Measurements from ENCODE around the gene KPNA6. TPM values are rescaled to one million over a fixed set of nuclear protein-coding genes. Genes with fewer than 3 reads are reported as not detected.

The KPNA6 gene
- total RNA-seq, 1 donor = 96.7 TPM

DNA sequence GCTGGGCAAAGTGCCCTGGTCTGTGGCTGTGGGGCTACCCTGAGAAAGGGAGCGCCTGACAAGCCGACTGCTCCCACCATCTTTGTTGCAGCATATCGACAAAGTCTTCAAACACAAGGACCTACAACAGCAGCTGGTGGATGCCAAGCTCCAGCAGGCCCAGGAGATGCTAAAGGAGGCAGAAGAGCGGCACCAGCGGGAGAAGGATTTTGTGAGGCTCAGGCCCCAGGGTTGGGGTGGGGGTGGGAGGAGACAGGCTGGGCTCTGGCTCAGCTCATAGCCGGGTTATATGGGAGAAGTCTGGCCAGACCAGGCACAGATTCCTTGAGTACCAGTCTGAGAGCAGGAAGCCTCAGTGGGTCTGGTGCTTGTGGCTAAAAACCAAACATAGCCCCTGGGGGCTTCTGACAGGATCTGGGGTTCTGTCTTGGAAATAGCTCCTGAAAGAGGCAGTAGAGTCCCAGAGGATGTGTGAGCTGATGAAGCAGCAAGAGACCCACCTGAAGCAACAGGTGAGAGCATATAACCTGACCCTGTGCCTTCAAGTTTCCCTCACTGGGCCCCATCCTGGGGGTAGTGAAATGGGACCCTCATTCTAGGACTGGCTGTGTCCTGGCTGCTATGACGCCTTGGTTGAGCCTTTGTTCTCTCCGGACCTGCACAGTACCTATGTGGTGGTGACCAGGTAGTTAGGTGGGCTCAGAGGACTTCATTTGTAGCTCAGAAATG, 84.5 kb downstream of the KPNA6 start:
- TF ChIP-seq, protein P1, sequence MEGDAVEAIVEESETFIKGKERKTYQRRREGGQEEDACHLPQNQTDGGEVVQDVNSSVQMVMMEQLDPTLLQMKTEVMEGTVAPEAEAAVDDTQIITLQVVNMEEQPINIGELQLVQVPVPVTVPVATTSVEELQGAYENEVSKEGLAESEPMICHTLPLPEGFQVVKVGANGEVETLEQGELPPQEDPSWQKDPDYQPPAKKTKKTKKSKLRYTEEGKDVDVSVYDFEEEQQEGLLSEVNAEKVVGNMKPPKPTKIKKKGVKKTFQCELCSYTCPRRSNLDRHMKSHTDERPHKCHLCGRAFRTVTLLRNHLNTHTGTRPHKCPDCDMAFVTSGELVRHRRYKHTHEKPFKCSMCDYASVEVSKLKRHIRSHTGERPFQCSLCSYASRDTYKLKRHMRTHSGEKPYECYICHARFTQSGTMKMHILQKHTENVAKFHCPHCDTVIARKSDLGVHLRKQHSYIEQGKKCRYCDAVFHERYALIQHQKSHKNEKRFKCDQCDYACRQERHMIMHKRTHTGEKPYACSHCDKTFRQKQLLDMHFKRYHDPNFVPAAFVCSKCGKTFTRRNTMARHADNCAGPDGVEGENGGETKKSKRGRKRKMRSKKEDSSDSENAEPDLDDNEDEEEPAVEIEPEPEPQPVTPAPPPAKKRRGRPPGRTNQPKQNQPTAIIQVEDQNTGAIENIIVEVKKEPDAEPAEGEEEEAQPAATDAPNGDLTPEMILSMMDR (IDR thresholded peaks at IDR 0.05; ENCODE audit: insufficient read depth, low read depth, low read length) = no peak
- no peak for DNase-seq (ENCODE audit: low read depth)
- H3K4me3 ChIP-seq (ENCODE audit: low read depth, low read length) = no peak overlapping the region

DNA sequence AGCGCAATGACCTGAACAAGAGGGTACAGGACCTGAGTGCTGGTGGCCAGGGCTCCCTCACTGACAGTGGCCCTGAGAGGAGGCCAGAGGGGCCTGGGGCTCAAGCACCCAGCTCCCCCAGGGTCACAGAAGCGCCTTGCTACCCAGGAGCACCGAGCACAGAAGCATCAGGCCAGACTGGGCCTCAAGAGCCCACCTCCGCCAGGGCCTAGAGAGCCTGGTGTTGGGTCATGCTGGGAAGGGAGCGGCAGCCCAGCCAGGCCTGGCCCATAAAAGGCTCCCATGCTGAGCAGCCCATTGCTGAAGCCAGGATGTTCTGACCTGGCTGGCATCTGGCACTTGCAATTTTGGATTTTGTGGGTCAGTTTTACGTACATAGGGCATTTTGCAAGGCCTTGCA, 87.1 kb downstream of the KPNA6 start:
- DNase-seq (ENCODE audit: low read depth) = no peak
- no peak overlapping the region for H3K4me3 ChIP-seq (ENCODE audit: low read depth, low read length)

GRCh38 chr1:32195531-32195930, 87.7 kb downstream of the KPNA6 start:
- no peak overlapping the region for H3K4me3 ChIP-seq (ENCODE audit: low read depth, low read length)
- DNase-seq (ENCODE audit: low read depth) = no peak
- TF ChIP-seq, protein P1 (IDR thresholded peaks at IDR 0.05; ENCODE audit: insufficient read depth, low read depth, low read length) = no peak

More for the DNA sequence above, 87.1 kb downstream of the KPNA6 start:
- TF ChIP-seq, protein P1 (IDR thresholded peaks at IDR 0.05; ENCODE audit: insufficient read depth, low read depth, low read length) = no peak

DNA sequence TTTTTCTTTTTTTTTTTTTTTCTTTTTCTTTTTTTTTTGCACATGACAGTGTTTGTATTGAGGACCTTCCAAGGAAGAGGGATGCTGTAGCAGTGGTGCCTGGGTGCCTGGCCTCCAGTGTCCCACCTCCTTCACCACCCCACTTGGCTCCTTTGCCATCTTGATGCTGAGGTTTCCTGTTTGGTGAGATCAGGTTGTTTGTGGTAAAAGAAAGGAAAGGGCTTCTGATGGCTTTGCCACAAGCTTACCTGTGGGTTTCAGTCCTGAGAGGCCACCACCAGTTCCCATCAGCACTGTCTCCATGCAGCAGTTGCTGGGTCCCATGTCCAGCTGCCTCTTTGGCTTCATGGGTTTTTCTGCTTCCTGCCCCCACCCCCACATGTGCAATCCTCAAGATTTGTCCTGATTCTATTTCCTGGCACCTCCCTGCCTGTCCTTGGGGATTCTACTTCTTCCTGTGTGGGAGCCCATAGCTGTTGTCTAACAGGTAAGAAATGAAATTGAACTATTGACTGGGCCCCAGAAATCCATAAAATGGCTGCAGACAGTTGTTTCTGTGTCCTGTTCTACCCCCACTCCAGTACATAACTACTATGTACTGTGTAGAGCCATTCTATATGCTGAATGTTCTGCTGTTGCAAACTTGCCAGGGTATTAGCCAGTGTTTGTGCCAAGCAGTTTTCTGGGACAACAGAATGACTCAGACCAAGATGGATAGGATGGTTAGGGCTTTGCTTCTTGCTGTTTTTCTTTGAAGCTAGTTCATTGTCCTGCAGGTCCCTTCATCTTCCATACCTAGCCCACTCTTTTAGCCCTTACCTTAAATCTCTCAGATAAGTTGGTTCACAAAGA, 88.3 kb downstream of the KPNA6 start:
- TF ChIP-seq, protein P1 (IDR thresholded peaks at IDR 0.05; ENCODE audit: insufficient read depth, low read depth, low read length) = no peak
- no peak overlapping the region for H3K4me3 ChIP-seq (ENCODE audit: low read depth, low read length)
- no peak for DNase-seq (ENCODE audit: low read depth)

DNA sequence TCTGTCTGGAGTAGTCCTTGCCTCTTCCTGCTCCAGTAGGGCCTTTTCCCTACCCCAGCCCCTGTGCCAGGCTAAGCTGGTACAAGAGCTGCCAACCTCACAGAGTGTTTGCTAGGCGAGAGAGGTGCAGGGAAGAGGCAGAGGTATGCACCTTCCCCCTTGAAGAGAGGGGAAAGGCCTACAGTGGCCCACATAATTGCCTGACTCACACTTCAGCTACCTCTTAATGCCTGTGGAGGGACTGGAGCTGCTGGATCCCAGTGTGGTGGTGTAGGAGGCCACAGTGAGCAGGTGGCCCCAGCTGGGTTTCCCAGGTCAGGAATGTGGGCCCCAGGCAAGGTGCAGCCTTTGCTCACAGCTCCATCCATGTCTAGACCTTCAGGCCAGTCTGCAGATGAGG, 89.2 kb downstream of the KPNA6 start:
- TF ChIP-seq, protein P1 (IDR thresholded peaks at IDR 0.05; ENCODE audit: insufficient read depth, low read depth, low read length) = no peak
- no peak overlapping the region for H3K4me3 ChIP-seq (ENCODE audit: low read depth, low read length)
- no peak for DNase-seq (ENCODE audit: low read depth)

GRCh38 chr1:32197837-32198236, 90.0 kb downstream of the KPNA6 start:
- no peak overlapping the region for H3K4me3 ChIP-seq (ENCODE audit: low read depth, low read length)
- DNase-seq (ENCODE audit: low read depth) = no peak
- TF ChIP-seq, protein P1 (IDR thresholded peaks at IDR 0.05; ENCODE audit: insufficient read depth, low read depth, low read length) = no peak
